H1 (cell line): ENCODE results near the gene WDR27. TPM values are rescaled to one million over a fixed set of nuclear protein-coding genes. Genes with fewer than 3 reads are reported as not detected.

ENCODE experiments used
- MAX ChIP-seq: IDR thresholded peaks from 2 replicates; pipeline ENCODE4 v1.6.1; 2012; ENCODE audit warnings: inconsistent platforms
- NRF1 ChIP-seq: IDR thresholded peaks from 2 replicates; pipeline ENCODE4 v1.6.1; 2011; ENCODE audit warnings: mild to moderate bottlenecking, low read depth, low read length, improper control_type of control experiment
- polyA plus RNA-seq, 7 experiments: library from polyadenylated mRNA; depleted of rRNA in 3 of 7; stranded (reverse) in 5 of 7; unstranded in 2 of 7; fragments of >200 nt in 5 of 7; fragments of 200-250 nt in 2 of 7; gene quantifications; 1 replicate in 5 of 7; 2 replicates in 1 of 7; 4 replicates in 1 of 7; pipeline versions ENCODE4 v1.2.1 to v1.2.3, GENCODE V29; 2011 to 2013; ENCODE audit warnings: missing spikeins in 2 of 7, mixed read lengths in 2 of 7
- total RNA-seq: library from RNA; stranded (reverse); fragmentation: NEBNext Ultra II Directional; extraction: Animal tissue kit (Norgen Biotek cat#: 25700); gene quantifications from 2 replicates; pipeline ENCODE4 v1.2.1, GENCODE V29; 2021

Gene WDR27
- total and polyA plus RNA-seq, 2 of the 8 experiments (the other 6 are each of a cell fraction or from before 2014, with no cell fraction given), result 53.6 to 68.6 TPM

GRCh38 chr6:169701954-169702839, at the start of gene WDR27, which contains the start of gene C6orf120 (continued):
- TF ChIP-seq MAX, result peak; percentile 74
- no peak for TF ChIP-seq NRF1
